ENCODE measurements around the gene GDF3. TPM values are rescaled to one million over a fixed set of nuclear protein-coding genes. Genes with fewer than 3 reads are reported as not detected.

Gene GDF3
- total and polyA plus RNA-seq, 9 of the 15 experiments (the other 6 are each of a cell fraction or from before 2014, with no cell fraction given), result not detected

DNA sequence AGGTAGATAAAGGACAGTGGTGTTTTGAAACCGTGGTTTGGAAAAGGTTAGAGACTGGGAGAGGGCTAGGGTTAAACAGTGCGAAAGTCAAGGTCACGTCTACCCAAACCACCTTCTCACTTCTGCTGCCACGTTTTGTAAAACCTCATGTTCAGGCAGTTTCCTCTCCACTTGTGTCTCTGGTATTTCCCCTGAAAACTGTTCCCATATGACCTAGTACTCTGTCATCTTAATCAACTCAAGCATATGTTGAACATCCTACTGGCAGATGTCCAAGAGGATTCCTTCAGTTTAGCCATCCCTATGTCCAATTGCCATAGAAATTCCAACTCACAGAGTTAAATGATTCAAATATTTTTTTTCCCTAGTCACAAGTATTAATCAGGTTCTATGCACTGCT is 34.2 kb upstream of the GDF3 start:
- TF ChIP-seq NFIC (IDR thresholded peaks at IDR 0.05) (peak; percentile 18; the same call in 1 of the 2 replicates), ZNF512 (tag; IDR thresholded peaks at IDR 0.05) (no peak)
- 0 out of 5 replicates have a peak, but pooled peaks cover 0 to 3% of the 10 kb centered on the region in 2 experiments for H3K4me1 ChIP-seq (replicated peaks in 1 of 2; ENCODE audit: control insufficient read depth in 2 of 2, insufficient read depth in 2 of 2, low read length in 2 of 2)
- no peaks in the 10 kb centered on the region for H4K20me1 ChIP-seq (replicated peaks; ENCODE audit: control insufficient read depth, insufficient read depth, low read length)
- in situ Hi-C loops (cut with MboI) (loop anchor here (10.0 kb wide), 1 partner anchor 75 kb away; no protein-coding TSS in a partner anchor), intact Hi-C loops (cut with micrococcal nuclease) (no loop called here)
- no peak overlapping the region for H2AFZ ChIP-seq (ENCODE audit: low read depth, low read length)
- CTCF ChIA-PET (ENCODE audit: low intra/inter-chr PET ratio), result no interaction called here
- no peaks in the 10 kb centered on the region for H3K79me2 ChIP-seq (ENCODE audit: control insufficient read depth, insufficient read depth, low read length)
- no peaks in the 10 kb centered on the region; a peak in 1 of 5 replicates for H3K27me3 ChIP-seq (ENCODE audit: control insufficient read depth in 2 of 2, insufficient read depth in 2 of 2, low read length in 2 of 2)
- no peaks in the 10 kb centered on the region for H3K36me3 ChIP-seq (ENCODE audit: control insufficient read depth, insufficient read depth, low read length)
- no peak overlapping the region for H3K4me2 ChIP-seq (ENCODE audit: insufficient read depth, low read length)
- no peak overlapping the region for H3K9ac ChIP-seq (ENCODE audit: insufficient read depth in 1 of 2, low read depth in 2 of 2, low read length in 2 of 2)
- no TSS peak for BruUV-seq (replicated peaks)
- FAIRE-seq (no peak), DNase-seq (ENCODE audit: extremely low read depth in 1 of 4, low spot score in 3 of 4) (no peak), ATAC-seq (no peak)
- no peaks in the 10 kb centered on the region for H3K9me1 ChIP-seq (ENCODE audit: control insufficient read depth, insufficient read depth, low read length)
- WGBS (ENCODE audit: insufficient coverage, low coverage, missing lambda C conversion rate), result 0% methylated on average over 4 of the region's 4 CpGs
- POLR2A ChIA-PET, result no interaction called here
- H3K27ac ChIP-seq (ENCODE audit: extremely low read depth, low read depth, low read length), result no peak overlapping the region
- no peak overlapping the region for H3K4me3 ChIP-seq
- H3K9me3 ChIP-seq (replicated peaks; ENCODE audit: control insufficient read depth, insufficient read depth, low read depth, low read length), result no peaks in the 10 kb centered on the region

DNA sequence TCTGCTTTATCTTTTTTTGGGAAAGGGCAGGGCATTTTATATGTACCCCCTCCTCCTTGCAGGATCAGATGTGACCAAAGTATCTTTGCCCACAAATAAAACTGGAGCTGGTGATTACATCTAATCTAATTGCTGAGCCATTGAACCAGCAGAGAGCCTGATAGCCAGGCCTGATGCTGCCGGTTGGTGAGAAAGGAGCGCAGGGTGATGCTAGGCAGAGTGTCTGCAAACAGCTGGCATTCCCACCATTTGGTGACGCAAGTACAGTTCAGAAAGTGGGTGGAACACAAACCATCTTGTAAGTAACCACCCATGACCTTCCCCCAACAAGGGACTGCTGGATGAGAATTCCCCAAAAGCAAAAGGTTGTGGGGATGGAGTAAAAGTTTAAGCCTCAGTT is 28.4 kb upstream of the GDF3 start:
- no TSS peak for BruUV-seq (replicated peaks)
- in situ Hi-C loops (cut with MboI) (loop anchor here (10.0 kb wide), 1 partner anchor 81 kb away; no protein-coding TSS in a partner anchor), intact Hi-C loops (cut with micrococcal nuclease) (no loop called here)
- Histone ChIP-seq H4K20me1 (replicated peaks; ENCODE audit: control insufficient read depth, insufficient read depth, low read length) (no peaks in the 10 kb centered on the region), H3K9me3 (replicated peaks; ENCODE audit: control insufficient read depth, insufficient read depth, low read depth, low read length) (no peaks in the 10 kb centered on the region), H3K79me2 (ENCODE audit: control insufficient read depth, insufficient read depth, low read length) (no peaks in the 10 kb centered on the region), H3K36me3 (ENCODE audit: control insufficient read depth, insufficient read depth, low read length) (no peaks in the 10 kb centered on the region), H3K4me2 (ENCODE audit: insufficient read depth, low read length) (no peak overlapping the region), H3K27ac (ENCODE audit: extremely low read depth, low read depth, low read length) (no peak overlapping the region), H3K4me1 (replicated peaks in 1 of 2; ENCODE audit: control insufficient read depth in 2 of 2, insufficient read depth in 2 of 2, low read length in 2 of 2) (no peaks in the 10 kb centered on the region), H3K9me1 (ENCODE audit: control insufficient read depth, insufficient read depth, low read length) (no peaks in the 10 kb centered on the region), H3K27me3 (ENCODE audit: control insufficient read depth in 2 of 2, insufficient read depth in 2 of 2, low read length in 2 of 2) (peaks cover 0 to 4% of the 10 kb centered on the region in 2 experiments; a peak in 2 of 5 replicates), H3K9ac (ENCODE audit: insufficient read depth in 1 of 2, low read depth in 2 of 2, low read length in 2 of 2) (no peak overlapping the region), H3K4me3 (no peak overlapping the region), H2AFZ (ENCODE audit: low read depth, low read length) (no peak overlapping the region)
- CTCF ChIA-PET (ENCODE audit: low intra/inter-chr PET ratio), result no interaction called here
- ATAC-seq, result no peak
- 12% methylated on average over 3 of the region's 3 CpGs for WGBS (ENCODE audit: insufficient coverage, low coverage, missing lambda C conversion rate)
- POLR2A ChIA-PET, result interaction anchor here (1.1 kb wide), 1 partner anchor 56 kb away, joined by 4 read pairs; no protein-coding TSS in a partner anchor
- no peak for FAIRE-seq
- DNase-seq (ENCODE audit: extremely low read depth in 1 of 4, low spot score in 3 of 4), result no peak
- TF ChIP-seq CBX1 (IDR thresholded peaks at IDR 0.05; ENCODE audit: low read depth), result no peak
- no peak for TF ChIP-seq THRAP3 (IDR thresholded peaks at IDR 0.05; ENCODE audit: borderline replicate concordance)
- TF ChIP-seq KLF10 (CRISPR knock-in tag; IDR thresholded peaks at IDR 0.05), result no peak
- no peak for TF ChIP-seq FOXO4 (CRISPR knock-in tag; IDR thresholded peaks at IDR 0.05)
- TF ChIP-seq TRIM28 (IDR thresholded peaks at IDR 0.05), result no peak
- TF ChIP-seq TCFL5 (CRISPR knock-in tag; conservative IDR thresholded peaks at IDR 0.05), result no peak
- no peak for TF ChIP-seq ZNF395 (CRISPR knock-in tag; IDR thresholded peaks at IDR 0.05)
- TF ChIP-seq ZNF449 (CRISPR knock-in tag; IDR thresholded peaks at IDR 0.05), result no peak
- TF ChIP-seq KLF1 (tag; IDR thresholded peaks at IDR 0.05), result no peak
